DMS153 (cell line): Measurements from ENCODE around the gene CRCP.

ENCODE experiments used
- DNase-seq: peaks from one replicate; lab custom pipeline; 2025; lab: John Stamatoyannopoulos, UW

Gene CRCP

GRCh38 chr7:66189695-66190503 lies 75.3 kb downstream of the CRCP start:
- no peak for DNase-seq

GRCh38 chr7:66190504-66190857 lies 75.8 kb downstream of the CRCP start:
- DNase-seq: no peak

GRCh38 chr7:66193146-66193725 lies 78.6 kb downstream of the CRCP start:
- no peak for DNase-seq

GRCh38 chr7:66198469-66198868 lies 83.8 kb downstream of the CRCP start:
- no peak for DNase-seq

GRCh38 chr7:66198956-66199355 lies 84.3 kb downstream of the CRCP start:
- DNase-seq: no peak

GRCh38 chr7:66202441-66202840 lies 87.8 kb downstream of the CRCP start:
- no peak for DNase-seq
